GM20000 (cell line): ENCODE results near the gene CNTN4.

Experiments used
- DNase-seq: peaks from one replicate; pipeline ENCODE4 v3.0.0; 2012; ENCODE audit warnings: low spot score
- TF ChIP-seq, protein P1 (sequence below): IDR thresholded peaks from 2 replicates; pipeline ENCODE4 v1.5.1; 2012; ENCODE audit warnings: mild to moderate bottlenecking, control low read depth; ENCODE audit errors: extremely low read depth, missing control alignments

The CNTN4 gene

GRCh38 chr3:2837239-2837638 lies 738.6 kb downstream of the CNTN4 start:
- DNase-seq = no peak
- TF ChIP-seq, protein P1, sequence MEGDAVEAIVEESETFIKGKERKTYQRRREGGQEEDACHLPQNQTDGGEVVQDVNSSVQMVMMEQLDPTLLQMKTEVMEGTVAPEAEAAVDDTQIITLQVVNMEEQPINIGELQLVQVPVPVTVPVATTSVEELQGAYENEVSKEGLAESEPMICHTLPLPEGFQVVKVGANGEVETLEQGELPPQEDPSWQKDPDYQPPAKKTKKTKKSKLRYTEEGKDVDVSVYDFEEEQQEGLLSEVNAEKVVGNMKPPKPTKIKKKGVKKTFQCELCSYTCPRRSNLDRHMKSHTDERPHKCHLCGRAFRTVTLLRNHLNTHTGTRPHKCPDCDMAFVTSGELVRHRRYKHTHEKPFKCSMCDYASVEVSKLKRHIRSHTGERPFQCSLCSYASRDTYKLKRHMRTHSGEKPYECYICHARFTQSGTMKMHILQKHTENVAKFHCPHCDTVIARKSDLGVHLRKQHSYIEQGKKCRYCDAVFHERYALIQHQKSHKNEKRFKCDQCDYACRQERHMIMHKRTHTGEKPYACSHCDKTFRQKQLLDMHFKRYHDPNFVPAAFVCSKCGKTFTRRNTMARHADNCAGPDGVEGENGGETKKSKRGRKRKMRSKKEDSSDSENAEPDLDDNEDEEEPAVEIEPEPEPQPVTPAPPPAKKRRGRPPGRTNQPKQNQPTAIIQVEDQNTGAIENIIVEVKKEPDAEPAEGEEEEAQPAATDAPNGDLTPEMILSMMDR = no peak

- TF ChIP-seq, protein P1 = no peak
These were observed 739.2 kb downstream of the CNTN4 start for GRCh38 chr3:2837910-2838309.

DNA sequence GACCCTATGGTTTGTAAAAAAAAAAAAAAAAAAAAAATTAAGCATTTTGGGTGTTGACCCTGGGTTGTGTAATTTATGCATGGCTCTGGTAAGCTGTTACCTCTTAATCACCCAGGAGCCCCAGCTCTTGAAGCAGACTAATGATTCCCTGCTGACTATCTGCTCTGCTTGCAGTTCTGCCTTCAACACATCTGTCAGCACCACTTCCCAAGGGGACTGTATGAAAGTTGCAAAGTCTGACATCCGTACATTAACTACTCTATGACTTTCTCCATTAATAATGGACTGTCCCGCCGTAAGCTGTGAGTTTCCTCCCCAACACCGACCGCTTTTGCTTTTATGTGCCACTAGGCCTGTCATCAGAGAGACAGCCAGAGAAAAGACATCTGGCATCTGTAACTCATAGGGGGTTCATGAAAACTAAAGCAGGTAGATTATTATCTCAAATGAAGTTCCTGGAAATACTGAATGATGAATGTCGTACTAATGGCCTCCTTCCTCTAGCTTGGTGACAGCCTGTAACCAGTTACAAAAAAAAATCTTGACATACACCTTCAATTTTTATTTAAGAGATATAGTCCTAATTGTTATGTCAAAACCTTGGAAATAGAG lies 740.0 kb downstream of the CNTN4 start:
- DNase-seq = no peak
- TF ChIP-seq, protein P1 = no peak

More at GRCh38 chr3:2837910-2838309, 739.2 kb downstream of the CNTN4 start:
- no peak for DNase-seq

DNA sequence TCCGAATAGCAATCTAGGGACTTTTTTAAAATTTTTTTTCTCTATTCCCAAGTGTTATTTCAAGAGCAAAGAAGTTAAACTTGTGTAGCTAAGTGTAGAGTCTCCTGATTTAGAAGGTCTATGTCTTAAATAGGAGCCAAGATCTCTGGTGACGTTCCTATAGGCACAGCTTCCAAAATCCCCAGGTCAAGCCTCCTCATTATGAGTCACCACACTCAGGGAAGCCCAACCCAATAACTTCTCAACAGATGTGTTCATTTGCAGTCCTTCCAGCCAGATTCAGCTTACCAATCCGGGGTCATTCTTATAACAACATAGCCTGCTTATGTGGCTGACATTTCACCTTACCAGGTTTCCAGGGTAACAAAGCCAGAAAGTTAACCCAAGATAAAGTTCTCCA lies 741.2 kb downstream of the CNTN4 start:
- no peak for DNase-seq
- TF ChIP-seq, protein P1 = no peak

DNA sequence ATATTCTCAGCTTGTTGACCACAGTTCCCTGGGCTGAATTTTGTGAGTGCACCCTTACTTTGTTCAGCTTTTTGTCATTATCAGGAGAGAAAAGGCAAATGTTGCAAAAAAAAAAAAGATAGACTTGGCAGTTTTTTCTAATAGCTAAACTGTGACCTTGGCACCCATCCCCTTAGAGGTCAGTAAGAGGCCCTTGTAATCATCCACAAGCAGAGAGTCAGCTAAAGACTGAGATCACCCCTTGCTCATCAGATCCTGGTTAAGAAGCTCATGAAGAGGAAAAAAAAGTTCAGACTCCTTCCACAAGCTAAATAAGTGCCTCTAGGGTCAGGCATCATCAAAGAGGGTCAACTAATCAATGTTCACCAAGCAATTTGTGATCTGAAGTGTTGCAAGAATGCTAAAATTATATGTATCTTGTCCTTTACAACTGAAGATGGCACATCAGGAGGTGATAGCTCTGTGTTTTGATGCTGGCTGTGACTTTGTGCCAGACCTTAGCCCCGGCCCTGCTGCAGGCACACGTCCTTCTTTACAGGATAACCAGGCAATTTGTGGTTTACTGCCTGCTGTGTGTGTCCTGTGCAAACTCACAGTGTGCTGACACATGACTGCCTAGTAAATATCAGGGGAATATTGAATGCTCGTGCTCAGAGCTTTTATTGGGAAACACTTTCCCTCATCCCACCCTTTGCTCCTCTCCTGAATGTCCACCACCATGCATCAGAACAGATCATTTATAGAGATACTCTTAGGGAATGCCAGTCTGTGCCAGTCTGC lies 748.6 kb downstream of the CNTN4 start:
- DNase-seq = no peak
- TF ChIP-seq, protein P1 = no peak

DNA sequence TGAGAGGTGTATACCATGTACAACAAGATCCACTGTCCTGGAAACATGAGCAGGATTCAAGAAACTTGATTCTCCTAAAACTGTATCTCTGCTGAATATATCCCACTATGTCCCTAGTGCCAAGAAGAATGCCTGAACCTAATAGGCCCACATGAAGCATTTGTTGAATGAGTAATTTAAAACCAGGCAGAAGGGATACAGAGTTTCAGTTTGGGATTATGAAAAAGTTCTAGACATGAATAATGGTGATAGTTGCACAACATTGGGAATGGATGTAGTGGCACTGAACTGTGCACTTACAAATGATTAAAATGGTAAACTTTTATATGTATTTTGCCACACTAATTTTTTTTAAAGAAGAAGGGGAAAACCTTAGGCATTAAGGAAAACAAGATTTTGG lies 750.4 kb downstream of the CNTN4 start:
- no peak for DNase-seq
- TF ChIP-seq, protein P1 = no peak

DNA sequence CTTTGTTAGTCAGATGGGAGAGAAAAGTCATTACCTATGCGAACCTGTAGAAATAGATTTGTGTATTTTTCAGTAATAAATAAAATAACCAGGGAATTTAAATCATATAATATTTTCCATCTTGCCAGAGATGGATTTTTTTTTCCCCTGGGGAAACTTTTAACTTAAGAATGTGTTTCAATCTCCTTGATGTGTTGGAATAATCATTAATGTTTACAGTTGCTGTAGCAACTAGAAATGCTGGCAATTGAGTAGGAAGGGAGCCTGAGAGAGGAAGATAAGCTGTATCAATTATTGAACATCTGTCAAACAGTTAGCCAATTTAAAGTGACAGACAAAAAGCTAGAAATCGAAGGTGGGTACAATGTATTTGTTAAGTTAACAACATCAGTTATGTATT lies 752.0 kb downstream of the CNTN4 start:
- TF ChIP-seq, protein P1 = no peak

More for the DNA sequence above, 752.0 kb downstream of the CNTN4 start:
- DNase-seq = no peak
